ENCODE measurements around the gene CDK14.

Gene CDK14

DNA sequence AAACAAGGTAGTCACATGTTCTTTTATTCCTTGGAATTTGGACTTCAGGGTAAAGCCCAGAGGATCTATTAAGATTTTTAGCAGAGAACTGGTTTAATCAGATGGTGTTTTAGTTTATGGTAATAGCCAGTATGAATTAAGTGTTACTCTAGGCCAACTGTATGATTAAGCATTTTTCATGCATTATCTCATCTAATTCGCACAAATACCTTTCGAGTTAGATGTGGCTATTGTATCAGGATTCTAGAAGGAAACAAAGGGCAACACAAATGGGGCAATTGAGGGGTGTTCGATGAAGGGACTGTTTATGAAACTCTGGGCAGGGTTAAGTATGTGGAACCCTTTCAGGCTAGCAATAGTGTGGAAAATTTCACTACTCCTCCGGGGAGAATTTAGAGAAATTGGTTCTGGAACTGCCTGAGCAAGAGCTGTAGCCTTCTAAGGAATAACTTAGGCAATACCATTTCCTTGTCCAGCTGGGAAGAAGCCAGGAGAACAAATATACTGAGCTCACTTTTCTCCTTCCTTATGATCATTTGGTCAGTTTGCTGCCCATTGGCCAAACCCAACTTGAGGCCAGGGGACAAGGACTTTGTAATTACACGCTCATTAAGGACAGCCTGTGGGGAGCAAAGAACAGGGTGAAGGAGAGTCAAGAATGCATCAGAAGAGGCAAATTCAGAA is 349.1 kb downstream of the CDK14 start:
- no peak for DNase-seq (ENCODE audit: low spot score)
- peak; percentile 66 for FAIRE-seq

DNA sequence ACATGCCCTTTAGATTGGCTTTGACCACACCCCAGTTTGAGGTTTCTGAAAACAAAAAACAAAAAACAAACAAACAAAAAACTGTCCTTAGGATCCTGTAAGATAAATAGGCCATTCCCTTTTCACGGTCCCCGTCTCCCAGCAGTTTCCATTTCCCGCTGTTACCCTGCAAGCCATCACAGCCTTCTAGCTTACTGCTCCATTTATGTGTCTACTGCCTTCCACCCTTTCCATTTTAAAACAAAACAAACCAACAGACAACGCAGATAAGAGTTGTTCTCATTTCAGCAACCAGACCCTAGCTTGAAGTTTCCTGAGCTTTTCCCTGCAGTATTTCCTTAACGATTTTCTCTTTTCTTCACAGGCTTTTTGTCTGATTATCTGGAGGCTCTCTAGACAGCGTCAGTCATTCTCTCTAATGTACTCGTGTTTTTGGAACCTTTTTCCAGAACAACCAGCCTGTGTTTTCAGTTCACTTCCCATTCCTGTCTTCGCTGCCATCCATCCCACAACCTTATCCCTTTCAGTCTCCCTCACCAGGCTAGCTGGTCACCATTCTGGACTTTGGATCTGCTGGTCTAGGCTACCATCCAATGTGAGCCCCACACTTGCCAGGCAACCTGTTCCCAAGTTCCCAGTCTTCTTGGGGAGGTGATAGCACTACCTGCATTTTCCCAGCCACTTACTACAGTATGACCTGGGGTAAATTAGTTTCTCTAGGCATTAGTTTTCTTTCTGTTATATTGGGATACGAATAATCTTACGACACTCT is 350.8 kb downstream of the CDK14 start:
- FAIRE-seq (no peak), DNase-seq (ENCODE audit: low spot score) (no peak)

DNA sequence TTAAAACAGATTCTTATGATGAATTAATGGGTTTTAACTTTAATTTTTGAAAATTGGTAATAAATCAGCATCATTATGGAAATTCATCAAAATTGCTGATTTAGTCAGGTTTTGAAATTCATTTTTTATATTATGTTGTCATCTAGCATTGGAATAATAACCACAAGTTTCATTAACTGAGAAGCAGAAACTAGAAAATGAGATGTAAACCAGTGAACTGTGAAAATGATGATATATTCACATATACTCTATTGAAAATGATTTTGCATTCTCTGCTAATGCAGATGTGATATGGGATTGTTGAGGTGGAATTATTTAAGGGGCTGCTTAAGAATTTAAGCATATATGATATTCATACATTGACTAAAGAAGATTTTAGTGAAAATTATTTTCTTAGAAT is 352.0 kb downstream of the CDK14 start:
- DNase-seq (ENCODE audit: low spot score) (no peak), FAIRE-seq (no peak)

DNA sequence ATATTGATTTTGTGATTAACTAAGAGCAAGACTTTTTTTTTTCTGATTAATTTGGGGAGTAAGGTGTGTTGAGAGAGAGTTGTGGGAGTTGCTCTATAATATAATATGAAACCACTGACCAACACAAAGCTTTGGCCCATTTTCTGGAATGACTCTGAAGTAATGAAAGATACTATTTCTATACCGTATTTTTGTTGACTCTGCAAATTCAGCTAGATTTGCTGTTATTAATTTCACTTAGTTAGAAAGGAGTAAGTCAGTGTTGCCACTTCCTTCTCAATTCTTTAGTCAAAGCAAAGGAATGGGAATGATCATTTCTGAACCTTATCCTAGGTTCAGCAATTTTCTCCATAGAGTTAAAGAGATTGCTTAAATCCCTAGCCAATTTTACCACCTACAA is 355.1 kb downstream of the CDK14 start:
- FAIRE-seq: no peak

DNA sequence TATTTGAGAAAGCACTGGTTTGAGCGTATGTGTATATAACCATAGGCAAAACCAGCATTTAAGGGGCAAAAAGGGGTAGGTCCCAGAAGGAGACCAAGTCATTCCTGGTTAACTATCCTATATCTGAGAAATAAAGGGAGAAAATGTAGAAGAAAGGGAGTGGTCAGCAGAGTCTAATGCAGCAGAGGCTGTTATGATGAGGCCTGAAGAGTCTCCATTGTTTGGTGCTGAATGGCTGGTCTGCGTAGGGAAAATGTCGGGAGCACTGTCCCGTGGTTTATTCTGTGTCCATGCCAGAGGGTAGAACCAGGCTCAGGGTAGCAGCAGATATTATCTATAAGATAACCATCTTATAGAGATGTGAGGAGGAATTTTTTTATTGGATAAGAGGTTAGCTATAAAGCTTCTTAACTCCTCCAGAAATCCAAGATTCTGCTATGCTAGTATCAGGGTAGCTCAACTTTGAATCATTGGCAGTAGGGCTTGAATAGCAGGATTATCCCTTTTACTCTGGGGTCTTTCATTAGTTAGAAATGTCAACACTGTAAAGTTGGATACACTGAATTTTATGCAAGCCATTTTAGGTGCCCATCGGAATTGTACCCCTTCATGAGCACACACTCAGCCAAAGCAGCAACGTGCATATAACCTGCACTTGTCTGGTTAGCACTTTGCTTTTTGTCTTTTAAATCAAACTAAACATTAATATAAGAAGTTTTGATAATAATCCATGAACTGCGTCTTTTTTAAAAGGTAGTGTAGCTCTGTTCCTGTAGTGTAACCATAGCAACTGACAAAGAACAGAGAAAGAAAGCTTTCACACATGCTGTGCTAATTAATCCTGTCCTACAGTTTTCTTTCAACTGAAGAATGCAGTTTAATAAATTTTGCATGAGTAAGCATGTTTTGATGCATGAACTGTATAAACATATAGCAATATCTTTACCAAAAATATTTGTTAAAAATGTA is 356.1 kb downstream of the CDK14 start:
- no peak for DNase-seq (ENCODE audit: low spot score)

More for the DNA sequence above, 355.1 kb downstream of the CDK14 start:
- no peak for DNase-seq (ENCODE audit: low spot score)

DNA sequence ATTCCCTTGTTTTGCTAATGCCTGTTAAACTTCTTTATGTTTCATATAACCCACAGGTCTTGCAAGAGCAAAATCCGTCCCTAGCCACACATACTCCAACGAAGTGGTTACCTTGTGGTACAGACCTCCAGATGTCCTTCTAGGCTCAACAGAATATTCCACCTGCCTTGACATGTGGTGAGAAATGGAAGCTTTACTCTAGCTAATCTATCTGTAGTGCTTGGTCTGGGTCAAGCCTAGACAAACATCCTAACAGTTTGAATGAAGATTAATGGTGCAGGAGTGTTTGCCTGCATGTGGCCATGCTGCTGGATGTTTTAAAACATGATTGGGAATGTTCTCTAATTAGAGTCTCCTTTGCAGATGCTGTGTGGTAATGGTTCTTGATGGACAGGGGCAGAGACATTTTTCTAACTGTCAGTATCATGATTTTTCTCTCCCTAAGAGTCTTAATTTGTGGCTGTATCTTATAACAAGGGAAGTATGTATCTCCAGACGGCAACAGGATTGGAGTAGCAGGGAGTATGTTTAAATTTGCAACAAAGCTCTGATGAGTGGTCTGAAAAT is 359.6 kb downstream of the CDK14 start:
- FAIRE-seq: peak; percentile 77
- no peak for DNase-seq (ENCODE audit: low spot score)

More for the DNA sequence above, 356.1 kb downstream of the CDK14 start:
- no peak for FAIRE-seq

DNA sequence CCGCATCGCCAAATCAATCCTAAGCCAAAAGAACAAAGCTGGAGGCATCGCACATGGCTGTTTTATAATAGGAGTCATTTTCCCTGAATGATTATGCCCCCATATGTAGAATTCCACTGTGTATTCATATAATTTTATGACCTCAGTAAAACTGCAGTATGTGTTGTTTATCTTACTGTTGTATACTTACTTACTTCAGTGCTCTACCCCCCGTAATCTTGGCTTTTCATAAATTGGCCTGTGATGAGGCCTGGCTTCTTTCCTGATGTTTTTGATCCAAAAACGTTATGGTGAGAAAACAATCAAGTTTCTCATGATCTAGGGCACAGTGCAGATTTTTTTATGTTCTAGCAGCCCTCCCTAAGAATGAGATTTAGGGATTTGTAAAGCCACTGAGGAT is 361.8 kb downstream of the CDK14 start:
- FAIRE-seq (no peak), DNase-seq (ENCODE audit: low spot score) (no peak)

DNA sequence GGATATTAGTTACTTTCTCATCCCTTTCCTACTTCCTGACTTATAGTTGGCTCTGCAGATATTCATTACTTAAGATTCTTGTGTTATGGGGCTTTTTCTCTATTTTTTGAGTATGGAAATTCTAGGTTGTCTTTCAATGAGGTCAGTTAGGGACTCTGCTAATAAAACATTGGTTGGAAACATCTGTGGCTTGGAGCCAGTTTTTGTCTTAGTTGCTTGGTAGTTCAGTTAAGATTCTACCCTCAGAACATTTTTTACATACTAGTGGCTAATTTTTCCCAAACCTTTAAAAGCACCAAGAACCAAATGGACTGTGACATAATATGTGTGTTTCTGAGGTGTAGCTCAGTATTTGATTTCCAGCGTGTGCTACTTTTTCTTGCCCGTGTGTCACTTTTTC is 362.5 kb downstream of the CDK14 start:
- DNase-seq (ENCODE audit: low spot score) (no peak), FAIRE-seq (no peak)

DNA sequence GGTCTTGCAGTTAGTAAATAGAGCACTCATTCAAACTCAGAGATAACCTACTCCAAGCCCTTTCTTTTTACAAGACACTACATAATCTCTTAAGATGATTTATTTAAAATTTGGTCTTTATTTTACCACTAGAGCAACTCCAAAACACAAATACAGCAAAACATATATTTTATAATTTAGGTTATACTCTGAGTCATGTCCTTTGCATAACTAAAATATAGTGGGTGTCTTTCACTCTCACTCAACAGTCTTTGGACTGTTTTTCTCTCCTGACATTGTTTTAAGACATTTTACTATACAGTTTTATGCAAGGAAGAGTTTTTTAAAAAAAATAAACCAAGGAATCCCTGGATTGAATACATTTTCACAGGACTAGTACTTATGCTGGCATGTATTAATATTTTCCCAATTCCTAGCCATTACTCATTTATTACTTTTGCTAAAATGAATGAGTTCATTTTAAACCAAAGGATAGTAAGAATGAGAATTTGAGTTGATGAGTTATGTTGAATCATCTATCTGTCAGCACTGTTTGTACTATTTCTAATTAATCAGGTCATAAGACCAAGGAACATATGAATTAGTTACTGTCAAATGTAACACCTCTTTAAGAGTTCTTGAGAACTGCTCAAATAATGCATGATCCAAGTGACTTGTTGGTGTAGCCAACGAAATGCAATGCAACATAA is 365.1 kb downstream of the CDK14 start:
- no peak for FAIRE-seq
- DNase-seq (ENCODE audit: low spot score): no peak

DNA sequence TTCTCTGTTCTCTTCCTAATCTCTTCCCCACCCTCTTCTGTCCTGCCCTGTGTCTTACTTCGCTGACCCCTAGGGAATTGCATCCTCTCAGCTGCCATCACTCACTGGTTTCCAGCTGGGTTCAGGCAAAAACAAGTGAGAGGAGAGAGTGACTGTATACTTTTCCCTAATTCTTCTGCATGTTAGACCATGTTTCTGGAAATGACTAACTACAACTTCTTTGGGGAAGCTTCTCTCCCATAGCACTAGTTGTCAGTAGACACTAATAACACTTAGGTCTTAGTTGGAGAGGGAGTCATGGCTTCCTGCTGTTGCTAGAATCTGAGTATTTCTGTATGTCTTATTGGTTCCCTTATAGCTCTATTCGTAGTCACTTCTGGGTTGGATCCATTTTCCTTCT is 369.1 kb downstream of the CDK14 start:
- DNase-seq (ENCODE audit: low spot score) (no peak), FAIRE-seq (no peak)

DNA sequence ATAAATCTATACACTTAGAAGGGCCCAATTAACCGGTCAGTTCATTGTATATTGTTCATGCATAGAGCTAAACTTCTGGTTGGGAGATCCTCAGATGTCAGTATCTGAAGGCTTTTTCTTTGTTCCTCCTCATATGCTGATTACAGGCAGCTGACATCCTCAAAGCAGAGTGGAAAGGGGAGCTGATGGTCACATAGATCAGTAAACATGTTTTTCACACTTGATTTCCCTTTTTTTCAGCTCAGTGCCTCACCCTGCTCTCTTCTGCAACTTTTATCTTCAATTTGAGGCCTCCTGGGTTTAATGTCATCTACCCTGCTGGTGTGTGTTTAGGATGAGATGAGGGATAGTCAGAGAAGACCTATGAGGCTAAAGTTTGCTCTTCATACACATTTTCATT is 370.2 kb downstream of the CDK14 start:
- no peak for DNase-seq (ENCODE audit: low spot score)
- no peak for FAIRE-seq

DNA sequence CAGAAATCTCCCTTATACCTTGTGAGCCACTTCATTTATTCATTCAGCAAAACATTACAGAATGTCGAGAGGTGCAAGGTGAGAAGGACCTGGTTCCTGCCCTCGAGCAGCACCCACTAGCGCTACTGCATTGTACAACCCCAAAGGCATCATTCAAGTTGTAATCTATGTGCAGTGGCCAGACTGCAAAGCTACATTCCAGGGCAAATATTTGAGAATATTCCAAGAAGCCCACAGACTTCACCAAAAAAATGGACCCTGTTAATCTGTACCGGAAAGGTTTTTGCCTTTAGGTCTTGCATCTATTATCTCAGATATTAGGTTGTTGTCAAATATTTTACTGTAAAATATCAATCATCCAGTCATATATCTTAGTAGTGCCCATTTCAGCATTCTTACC is 372.8 kb downstream of the CDK14 start:
- FAIRE-seq (no peak), DNase-seq (ENCODE audit: low spot score) (no peak)

DNA sequence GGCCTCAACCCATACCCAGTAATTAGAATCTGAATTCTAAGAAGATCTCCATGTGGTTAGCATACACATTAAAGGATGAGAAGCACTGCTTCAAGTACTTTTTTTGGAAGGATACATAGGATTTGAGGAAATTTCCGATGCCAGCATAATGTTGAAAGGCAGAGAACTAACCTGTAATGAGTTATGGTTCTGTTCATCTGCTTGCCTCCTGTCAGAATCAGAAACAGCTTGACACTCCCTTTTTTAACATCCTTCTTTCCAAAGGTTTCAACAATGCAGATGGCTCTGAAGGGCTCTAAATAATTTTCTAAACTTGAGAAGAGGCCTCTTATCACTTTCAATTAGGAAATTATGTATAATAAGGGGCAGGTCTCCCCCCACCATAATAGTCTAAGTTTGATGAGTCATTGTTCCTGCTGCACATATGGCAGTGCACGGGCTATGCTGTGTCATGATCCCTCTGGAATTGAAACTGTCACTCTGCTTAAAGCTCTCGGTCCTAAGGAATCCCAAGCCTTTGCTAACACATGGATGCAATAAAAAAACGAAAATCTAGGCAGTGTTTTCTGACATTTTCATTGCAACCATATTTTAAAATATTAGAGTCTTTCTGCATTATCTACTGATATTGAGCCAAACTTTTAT is 376.9 kb downstream of the CDK14 start:
- DNase-seq (ENCODE audit: low spot score): no peak
- peak; percentile 61 for FAIRE-seq

DNA sequence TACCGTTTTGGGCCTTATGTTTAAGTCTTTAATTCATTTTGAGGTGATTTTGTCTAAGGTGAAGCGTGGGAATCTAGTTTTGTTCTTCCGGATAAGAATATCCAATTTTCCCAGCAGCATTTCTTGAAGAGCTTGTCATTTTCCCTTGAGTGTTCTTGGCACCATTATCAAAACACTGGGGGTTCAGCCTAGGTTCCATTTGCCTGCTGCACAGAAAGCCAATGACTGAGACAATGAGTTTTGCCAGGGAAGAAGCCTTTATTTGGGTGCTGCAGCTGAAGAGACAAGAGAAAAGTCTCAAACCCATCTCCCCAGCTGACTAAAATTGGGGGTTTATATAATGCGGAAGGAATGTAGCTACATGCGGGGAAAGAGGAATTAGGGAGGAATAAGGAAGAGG is 380.9 kb downstream of the CDK14 start:
- no peak for DNase-seq (ENCODE audit: low spot score)
- FAIRE-seq: no peak

DNA sequence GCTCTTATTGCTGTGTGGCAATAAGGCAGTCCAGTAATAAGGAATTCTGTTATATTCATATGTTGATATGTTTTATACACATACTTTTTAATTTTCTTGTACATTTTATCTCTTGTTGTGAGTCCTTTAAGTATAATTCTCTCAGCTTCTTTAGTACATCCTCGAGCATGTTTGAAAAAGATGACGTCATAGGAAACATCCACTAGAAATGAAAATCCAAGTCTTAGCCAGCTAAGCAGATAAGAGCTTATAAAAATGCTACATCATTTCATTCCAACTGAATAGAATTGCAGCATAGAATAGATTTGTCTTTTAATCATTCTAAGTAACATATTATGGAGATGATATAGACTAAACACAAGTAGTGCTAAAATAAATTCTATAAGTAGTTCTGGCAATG is 384.4 kb downstream of the CDK14 start:
- FAIRE-seq (no peak), DNase-seq (ENCODE audit: low spot score) (no peak)

DNA sequence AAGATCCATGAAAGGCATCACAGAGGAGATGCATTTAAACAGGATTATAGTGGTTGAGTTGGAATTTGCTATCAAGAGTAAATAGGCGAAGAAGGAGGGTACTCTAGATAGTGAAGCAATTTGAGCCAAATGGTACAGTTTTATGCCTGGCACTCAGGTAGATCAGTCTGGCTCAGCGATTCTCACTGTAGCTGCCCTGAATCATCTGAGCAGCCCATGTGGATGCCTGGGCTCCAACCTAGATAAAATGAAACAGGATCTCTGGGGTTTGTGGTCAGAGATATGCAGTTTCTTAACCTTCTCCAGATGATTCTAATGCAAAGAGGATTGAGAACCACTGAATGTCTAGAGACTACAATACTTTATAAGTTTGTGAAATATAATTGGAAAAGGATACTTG is 386.1 kb downstream of the CDK14 start:
- FAIRE-seq (no peak), DNase-seq (ENCODE audit: low spot score) (no peak)

DNA sequence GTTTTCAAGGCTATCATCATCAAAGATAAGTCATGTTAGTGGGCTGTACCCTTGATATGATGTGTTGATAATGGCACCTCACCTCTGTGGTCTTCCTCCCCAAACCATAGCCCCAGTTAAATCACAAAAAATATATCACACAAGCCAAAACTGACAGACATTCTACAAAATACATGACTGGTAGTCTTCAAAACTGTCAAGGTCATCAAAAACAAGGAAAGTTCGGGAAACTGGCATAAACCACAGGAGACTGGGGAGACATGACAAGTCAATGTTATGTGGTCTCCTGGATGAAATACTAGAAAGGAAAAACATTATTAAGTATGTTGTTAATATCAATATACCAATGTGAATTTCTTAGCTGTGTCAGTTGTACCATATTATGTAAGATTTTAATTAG is 388.6 kb downstream of the CDK14 start:
- FAIRE-seq (peak; percentile 13), DNase-seq (ENCODE audit: low spot score) (no peak)

DNA sequence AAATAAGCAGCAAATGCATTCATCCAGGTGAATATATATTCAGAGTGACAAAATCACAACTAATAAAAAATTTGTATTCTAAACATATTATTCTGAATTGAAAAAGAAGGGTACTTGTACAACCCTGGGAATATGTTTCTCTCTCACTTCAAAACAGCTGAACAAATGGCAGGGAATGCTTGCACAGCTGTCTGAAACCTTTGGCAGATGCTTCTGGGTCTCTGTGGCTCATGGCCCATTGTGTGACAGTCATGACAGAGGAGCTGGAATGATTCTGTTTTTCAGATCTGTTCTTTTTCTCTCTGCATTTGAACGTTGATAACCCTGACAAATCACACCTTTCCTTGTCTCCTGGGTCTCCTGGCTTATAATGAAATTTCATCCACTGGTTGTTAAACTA is 392.4 kb downstream of the CDK14 start:
- FAIRE-seq: no peak
- DNase-seq (ENCODE audit: low spot score): no peak

DNA sequence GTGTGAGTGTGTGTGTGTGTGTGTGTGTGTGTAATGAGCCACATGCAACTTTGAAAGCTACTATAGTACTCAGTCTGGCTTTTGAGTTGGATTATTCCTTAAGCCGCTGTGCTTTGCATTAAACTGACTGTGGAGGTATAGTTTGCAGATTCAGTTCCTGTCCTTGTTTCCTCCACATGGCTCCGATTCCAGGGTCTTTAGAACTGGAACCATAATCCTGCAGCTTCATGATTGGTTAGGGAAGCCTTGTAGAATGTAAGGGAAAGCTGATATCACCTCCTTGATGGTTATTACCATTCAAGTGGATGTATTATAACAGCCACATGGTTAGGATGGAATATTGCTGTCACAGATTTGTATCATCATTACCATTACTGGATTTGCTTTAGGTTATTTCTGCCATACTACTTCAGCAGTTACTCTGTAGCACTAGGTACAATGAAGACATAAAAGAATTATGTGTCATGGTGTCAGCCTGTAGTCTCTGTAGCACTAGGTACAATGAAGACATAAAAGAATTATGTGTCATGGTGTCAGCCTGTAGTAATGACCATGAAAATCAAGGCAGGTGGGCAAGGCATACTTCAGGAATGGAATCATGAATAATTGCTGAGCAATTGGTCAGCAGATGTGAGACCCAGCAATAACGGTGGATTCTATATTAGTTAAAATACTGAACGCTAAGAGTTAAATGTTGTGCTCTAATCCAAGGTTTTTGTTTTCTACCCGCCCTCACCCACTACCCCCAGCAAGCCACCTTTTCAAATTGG is 393.1 kb downstream of the CDK14 start:
- peak; percentile 76 for FAIRE-seq

DNA sequence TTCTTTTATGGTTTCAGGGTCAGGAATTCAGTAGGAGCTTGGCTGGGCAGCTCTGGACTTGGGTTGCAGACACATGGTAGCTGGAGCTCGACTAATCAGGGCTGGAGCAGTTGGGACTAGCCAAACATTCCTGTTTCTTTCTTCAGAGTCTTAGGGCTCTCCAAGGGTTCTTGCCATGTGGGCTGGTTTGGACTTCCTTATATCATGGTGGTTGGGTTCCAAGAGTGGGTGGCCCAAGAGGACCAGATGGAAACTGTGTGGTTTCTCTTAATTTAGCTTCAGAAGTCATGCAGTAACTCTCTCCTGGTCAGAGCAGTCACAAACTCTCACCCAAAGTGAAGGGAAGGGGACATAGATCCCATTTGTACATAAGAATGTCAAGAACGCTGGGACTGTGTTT is 398.0 kb downstream of the CDK14 start:
- FAIRE-seq: no peak
- DNase-seq (ENCODE audit: low spot score): no peak

More for the DNA sequence above, 393.1 kb downstream of the CDK14 start:
- DNase-seq (ENCODE audit: low spot score): no peak

Data from urothelium cell line (cell line).